ENCODE data around the gene AP1S1. TPM values are rescaled to one million over a fixed set of nuclear protein-coding genes. Genes with fewer than 3 reads are reported as not detected.

Gene AP1S1
- total and polyA plus RNA-seq, 2 donors (not counting 1 experiment from before 2014, with no cell fraction given): 10.3 to 16.3 TPM

DNA sequence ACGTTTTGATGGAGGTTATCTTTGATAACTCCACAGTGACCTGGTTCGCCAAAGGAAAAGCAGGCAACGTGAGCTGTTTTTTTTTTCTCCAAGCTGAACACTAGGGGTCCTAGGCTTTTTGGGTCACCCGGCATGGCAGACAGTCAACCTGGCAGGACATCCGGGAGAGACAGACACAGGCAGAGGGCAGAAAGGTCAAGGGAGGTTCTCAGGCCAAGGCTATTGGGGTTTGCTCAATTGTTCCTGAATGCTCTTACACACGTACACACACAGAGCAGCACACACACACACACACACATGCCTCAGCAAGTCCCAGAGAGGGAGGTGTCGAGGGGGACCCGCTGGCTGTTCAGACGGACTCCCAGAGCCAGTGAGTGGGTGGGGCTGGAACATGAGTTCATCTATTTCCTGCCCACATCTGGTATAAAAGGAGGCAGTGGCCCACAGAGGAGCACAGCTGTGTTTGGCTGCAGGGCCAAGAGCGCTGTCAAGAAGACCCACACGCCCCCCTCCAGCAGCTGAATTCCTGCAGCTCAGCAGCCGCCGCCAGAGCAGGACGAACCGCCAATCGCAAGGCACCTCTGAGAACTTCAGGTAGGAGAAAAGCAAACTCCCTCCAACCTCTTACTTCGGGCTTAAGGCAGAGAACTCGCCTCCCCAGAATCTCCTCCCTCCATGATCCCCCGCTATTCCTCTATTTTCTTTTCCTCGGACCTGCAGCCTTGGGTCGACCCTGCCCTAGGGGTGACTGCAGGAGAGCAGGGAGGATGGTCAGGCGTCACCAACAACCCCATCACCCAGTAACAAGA, 27.4 kb upstream of the AP1S1 start, which contains the start of gene SERPINE1:
SERPINE1 (plus strand) TSS at position 454 of the 809 bp plus-strand sequence. CDS start 1,290 bp downstream, outside the sequence.
- Histone ChIP-seq H3K4me1 (ENCODE audit: control insufficient read depth in 2 of 2, insufficient read depth in 2 of 2, low read length in 2 of 2) (peaks cover 23% of the 10 kb centered on the region in 2 donors), H3K9ac (ENCODE audit: low read length) (peak within 1 kb of the TSS; percentile 30), H3K79me2 (ENCODE audit: control insufficient read depth, insufficient read depth, low read length) (no peaks in the 10 kb centered on the region), H3K27ac (ENCODE audit: low read length in 2 of 2) (no peak within 1 kb of the TSS), H3K9me3 (ENCODE audit: control extremely low read depth in 1 of 3, control insufficient read depth in 2 of 3, insufficient read depth in 1 of 3, low read length in 2 of 3) (peaks cover 0 to 7% (median 0%) of the 10 kb centered on the region in 3 donors), H4K20me1 (ENCODE audit: control insufficient read depth, insufficient read depth, low read length, poor library complexity, severe bottlenecking) (no peaks in the 10 kb centered on the region), H2AFZ (ENCODE audit: insufficient read depth, low read depth, low read length, poor library complexity, severe bottlenecking) (peak within 1 kb of the TSS; percentile 56), H3K36me3 (replicated peaks in 1 of 2; ENCODE audit: control extremely low read depth in 1 of 2, control insufficient read depth in 1 of 2, extremely low read depth in 1 of 2, insufficient read depth in 2 of 2, low read length in 1 of 2) (no peaks in the 10 kb centered on the region), H3K4me3 (ENCODE audit: control extremely low read depth in 1 of 5, extremely low read depth in 1 of 5, insufficient read depth in 1 of 5, low read depth in 2 of 5, low read length in 4 of 5) (peak within 1 kb of the TSS in 2 of 5 experiments; percentile 1), H3K27me3 (replicated peaks in 1 of 4; ENCODE audit: control extremely low read depth in 1 of 4, control insufficient read depth in 3 of 4, insufficient read depth in 4 of 4, low read length in 3 of 4) (peaks cover 0 to 22% (median 7%) of the 10 kb centered on the region in 4 experiments), H3K4me2 (replicated peaks; ENCODE audit: low read depth, low read length, poor library complexity, severe bottlenecking) (peak within 1 kb of the TSS; percentile 53)
- Mint-ChIP-seq H3K4me3 (peak within 1 kb of the TSS; percentile 82), H3K4me1 (peaks cover 46% of the 10 kb centered on the region), H3K27ac (peak within 1 kb of the TSS; percentile 75), H3K9me3 (ENCODE audit: insufficient read depth) (no peaks in the 10 kb centered on the region), H3K27me3 (peaks cover 39% of the 10 kb centered on the region)
- TF ChIP-seq, protein P1, sequence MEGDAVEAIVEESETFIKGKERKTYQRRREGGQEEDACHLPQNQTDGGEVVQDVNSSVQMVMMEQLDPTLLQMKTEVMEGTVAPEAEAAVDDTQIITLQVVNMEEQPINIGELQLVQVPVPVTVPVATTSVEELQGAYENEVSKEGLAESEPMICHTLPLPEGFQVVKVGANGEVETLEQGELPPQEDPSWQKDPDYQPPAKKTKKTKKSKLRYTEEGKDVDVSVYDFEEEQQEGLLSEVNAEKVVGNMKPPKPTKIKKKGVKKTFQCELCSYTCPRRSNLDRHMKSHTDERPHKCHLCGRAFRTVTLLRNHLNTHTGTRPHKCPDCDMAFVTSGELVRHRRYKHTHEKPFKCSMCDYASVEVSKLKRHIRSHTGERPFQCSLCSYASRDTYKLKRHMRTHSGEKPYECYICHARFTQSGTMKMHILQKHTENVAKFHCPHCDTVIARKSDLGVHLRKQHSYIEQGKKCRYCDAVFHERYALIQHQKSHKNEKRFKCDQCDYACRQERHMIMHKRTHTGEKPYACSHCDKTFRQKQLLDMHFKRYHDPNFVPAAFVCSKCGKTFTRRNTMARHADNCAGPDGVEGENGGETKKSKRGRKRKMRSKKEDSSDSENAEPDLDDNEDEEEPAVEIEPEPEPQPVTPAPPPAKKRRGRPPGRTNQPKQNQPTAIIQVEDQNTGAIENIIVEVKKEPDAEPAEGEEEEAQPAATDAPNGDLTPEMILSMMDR (IDR thresholded peaks at IDR 0.05): no peak
- no peak for TF ChIP-seq EZH2 (IDR thresholded peaks at IDR 0.05; ENCODE audit: borderline replicate concordance, insufficient read depth, low read depth, low read length, poor library complexity, severe bottlenecking)
- intact Hi-C loops (cut with micrococcal nuclease): loop anchor here (5.0 kb wide), 1 partner anchor 50 kb away; no protein-coding TSS in a partner anchor
- WGBS (ENCODE audit: insufficient coverage): 8% methylated on average over 14 of the region's 22 CpGs
- ChIA-PET POLR2A (interaction anchor here (0.6 kb wide), 1 partner anchor 49 kb away, joined by 3 read pairs; no protein-coding TSS in a partner anchor), CTCF (interaction anchor here (1.6 to 3.3 kb wide), 3 partner anchors 9 to 66 kb away, joined by 3 to 28 read pairs (median 5); no protein-coding TSS in a partner anchor)
- ATAC-seq (ENCODE audit: low read depth): peak; percentile 53
- peak; percentile 33 for DNase-seq
